ENCODE results near the gene ZXDB.

ZXDB gene

GRCh38 chrX:57647020-57647419 is 55.2 kb downstream of the ZXDB start:
- H3K9me3 ChIP-seq (replicated peaks in 1 of 11), result 0 out of 22 replicates have a peak, but pooled peaks cover 0 to 4% (median 0%) of the 10 kb centered on the region in 11 experiments
- no peak for TF ChIP-seq Cebpa-rat (IDR thresholded peaks at IDR 0.05)
- H3K4me1 ChIP-seq, result peaks cover 0 to 9% (median 0%) of the 10 kb centered on the region in 10 experiments; a peak in 2 of 20 replicates
- no peak overlapping the region for H3K9ac ChIP-seq
- H3K27me3 ChIP-seq, result peaks cover 10 to 69% (median 40%) of the 10 kb centered on the region in 11 experiments; a peak in 21 of 22 replicates
- H3K4me2 ChIP-seq, result no peak overlapping the region
- H3K27ac ChIP-seq, result no peak overlapping the region
- no peak overlapping the region for H3K4me3 ChIP-seq
- no peaks in the 10 kb centered on the region for H4K20me1 ChIP-seq
- no peaks in the 10 kb centered on the region for H3K36me3 ChIP-seq

Data from BLaER1 treated with 17β-estradiol and CSF1 and Interleukin-3, amounts not matched to agents 10 nM and 100 nM (cell line).